OCI-LY3 (cell line): ENCODE measurements around the gene FHOD3.

Source experiments
- CTCF ChIP-seq: fragments of 200-600, 300-600 bp; sonication (generic); IDR thresholded peaks from 2 replicates; pipeline ENCODE4 v1.5.1; 2014; ENCODE audit warnings: antibody characterized with exemption, low read length, low read depth
- EZH2phosphoT487 ChIP-seq: fragments of 200-600 bp; shearing (Covaris generic); IDR thresholded peaks from 2 replicates; pipeline ENCODE4 v1.6.1; 2018; ENCODE audit warnings: antibody characterized with exemption, mixed run types, low read depth

DNA sequence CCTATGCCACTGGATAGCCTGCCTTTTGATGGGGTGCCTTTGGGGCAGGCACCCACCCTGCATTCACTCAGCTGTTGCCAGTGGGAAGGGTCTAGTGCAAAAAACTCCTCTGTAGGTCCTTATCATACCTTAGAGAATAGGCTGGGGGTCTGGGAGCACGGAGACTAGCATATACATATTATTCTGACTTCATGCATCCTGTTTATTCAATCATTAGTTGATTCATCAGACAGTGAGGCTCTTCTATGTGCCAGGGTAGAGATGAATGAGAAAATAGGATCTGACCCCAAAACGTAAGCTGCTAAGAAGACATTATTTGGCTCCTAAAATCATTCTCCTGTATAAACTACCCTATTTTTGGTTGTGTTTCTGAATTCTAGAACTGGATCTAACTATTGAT lies 378.0 kb downstream of the FHOD3 start:
- TF ChIP-seq CTCF (no peak), EZH2phosphoT487 (no peak)
